NCI-H748 (cell line): ENCODE results near the gene GET3.
A peak's percentile ranks its signal among the peaks of the same experiment; 100 is the strongest.

Experiments used
- DNase-seq: peaks from one replicate; lab custom pipeline; 2025; ENCODE audit not compliant: unreplicated experiment; lab: John Stamatoyannopoulos, UW

The GET3 gene

GRCh38 chr19:12778017-12778904 lies 41.0 kb downstream of the GET3 start:
- peak; percentile 76 for DNase-seq

GRCh38 chr19:12778905-12779161 lies 41.5 kb downstream of the GET3 start:
- DNase-seq, result no peak

GRCh38 chr19:12779162-12779993 lies 42.1 kb downstream of the GET3 start:
- peak; percentile 16 for DNase-seq

GRCh38 chr19:12782174-12782423 lies 44.8 kb downstream of the GET3 start:
- no peak for DNase-seq

GRCh38 chr19:12782424-12783290 lies 45.4 kb downstream of the GET3 start:
- DNase-seq, result peak; percentile 78

GRCh38 chr19:12783291-12783848 lies 46.1 kb downstream of the GET3 start:
- DNase-seq, result no peak

GRCh38 chr19:12783849-12784393 lies 46.6 kb downstream of the GET3 start:
- no peak for DNase-seq

GRCh38 chr19:12784394-12784870 lies 47.1 kb downstream of the GET3 start:
- peak; percentile 3 for DNase-seq

- no peak for DNase-seq
These were observed 47.7 kb downstream of the GET3 start for GRCh38 chr19:12784871-12785430.

- DNase-seq, result no peak
These were observed 48.2 kb downstream of the GET3 start for GRCh38 chr19:12785431-12786031.

GRCh38 chr19:12786141-12786870 lies 49.0 kb downstream of the GET3 start:
- DNase-seq, result no peak

- no peak for DNase-seq
These were observed 49.7 kb downstream of the GET3 start for GRCh38 chr19:12786952-12787351.

- DNase-seq, result no peak
These were observed 50.2 kb downstream of the GET3 start for GRCh38 chr19:12787458-12787857.

GRCh38 chr19:12788042-12788681 lies 50.9 kb downstream of the GET3 start:
- no peak for DNase-seq

- peak; percentile 8 for DNase-seq
These were observed 51.4 kb downstream of the GET3 start for GRCh38 chr19:12788682-12789097.

- peak; percentile 42 for DNase-seq
These were observed 52.0 kb downstream of the GET3 start for GRCh38 chr19:12789098-12789903.

GRCh38 chr19:12789904-12790619 lies 52.8 kb downstream of the GET3 start:
- peak; percentile 95 for DNase-seq
